ENCODE data around the gene NANOS3.

Gene NANOS3

GRCh38 chr19:13929340-13929739 is 52.4 kb downstream of the NANOS3 start:
- TF ChIP-seq, protein P1, sequence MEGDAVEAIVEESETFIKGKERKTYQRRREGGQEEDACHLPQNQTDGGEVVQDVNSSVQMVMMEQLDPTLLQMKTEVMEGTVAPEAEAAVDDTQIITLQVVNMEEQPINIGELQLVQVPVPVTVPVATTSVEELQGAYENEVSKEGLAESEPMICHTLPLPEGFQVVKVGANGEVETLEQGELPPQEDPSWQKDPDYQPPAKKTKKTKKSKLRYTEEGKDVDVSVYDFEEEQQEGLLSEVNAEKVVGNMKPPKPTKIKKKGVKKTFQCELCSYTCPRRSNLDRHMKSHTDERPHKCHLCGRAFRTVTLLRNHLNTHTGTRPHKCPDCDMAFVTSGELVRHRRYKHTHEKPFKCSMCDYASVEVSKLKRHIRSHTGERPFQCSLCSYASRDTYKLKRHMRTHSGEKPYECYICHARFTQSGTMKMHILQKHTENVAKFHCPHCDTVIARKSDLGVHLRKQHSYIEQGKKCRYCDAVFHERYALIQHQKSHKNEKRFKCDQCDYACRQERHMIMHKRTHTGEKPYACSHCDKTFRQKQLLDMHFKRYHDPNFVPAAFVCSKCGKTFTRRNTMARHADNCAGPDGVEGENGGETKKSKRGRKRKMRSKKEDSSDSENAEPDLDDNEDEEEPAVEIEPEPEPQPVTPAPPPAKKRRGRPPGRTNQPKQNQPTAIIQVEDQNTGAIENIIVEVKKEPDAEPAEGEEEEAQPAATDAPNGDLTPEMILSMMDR (IDR thresholded peaks at IDR 0.05) = no peak

- TF ChIP-seq, protein P1 (IDR thresholded peaks at IDR 0.05) = no peak
Measured at GRCh38 chr19:13929956-13930355, 53.0 kb downstream of the NANOS3 start.
